PC-9 (cell line): Measurements from ENCODE around the gene MILR1.

Experiments
- EZH2 ChIP-seq: fragments of 200-600 bp; sonication (generic); IDR thresholded peaks from 2 replicates; pipeline ENCODE4 v1.8.0; 2017; ENCODE audit warnings: antibody characterized with exemption, low read depth
- TF ChIP-seq, protein P1 (sequence below): fragments of 200-600 bp; sonication (generic); conservative IDR thresholded peaks from 2 replicates; pipeline ENCODE4 v1.6.1; 2017; ENCODE audit warnings: mixed run types, antibody characterized with exemption, mild to moderate bottlenecking, moderate library complexity

DNA sequence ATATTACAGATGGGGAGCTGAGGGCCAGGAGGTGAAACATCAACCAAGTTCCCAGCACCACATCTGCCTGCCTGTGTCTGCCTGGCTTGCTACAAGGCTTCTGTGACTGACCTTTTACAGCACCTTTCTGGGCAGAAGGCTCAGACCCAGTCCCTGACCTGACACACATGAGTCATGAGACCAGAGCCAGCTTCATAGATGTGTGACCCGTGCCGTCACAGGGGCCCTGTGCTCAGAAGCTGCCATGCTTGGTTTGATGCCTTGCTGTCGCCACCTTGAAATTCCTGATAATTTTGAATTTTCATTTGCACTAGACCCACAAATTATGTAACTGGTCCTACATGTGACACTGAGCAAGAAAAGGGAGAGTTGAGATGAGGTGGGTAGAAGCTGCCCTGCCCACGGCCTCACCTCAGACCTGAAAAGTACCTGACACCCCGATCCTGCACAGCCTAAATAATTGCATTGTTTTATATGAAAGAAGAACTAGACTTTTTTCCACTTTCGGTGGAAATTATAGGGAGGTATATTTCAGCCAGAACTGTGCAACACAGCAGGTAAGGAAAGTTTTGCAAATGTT is 44.9 kb upstream of the MILR1 start:
- TF ChIP-seq, protein P1, sequence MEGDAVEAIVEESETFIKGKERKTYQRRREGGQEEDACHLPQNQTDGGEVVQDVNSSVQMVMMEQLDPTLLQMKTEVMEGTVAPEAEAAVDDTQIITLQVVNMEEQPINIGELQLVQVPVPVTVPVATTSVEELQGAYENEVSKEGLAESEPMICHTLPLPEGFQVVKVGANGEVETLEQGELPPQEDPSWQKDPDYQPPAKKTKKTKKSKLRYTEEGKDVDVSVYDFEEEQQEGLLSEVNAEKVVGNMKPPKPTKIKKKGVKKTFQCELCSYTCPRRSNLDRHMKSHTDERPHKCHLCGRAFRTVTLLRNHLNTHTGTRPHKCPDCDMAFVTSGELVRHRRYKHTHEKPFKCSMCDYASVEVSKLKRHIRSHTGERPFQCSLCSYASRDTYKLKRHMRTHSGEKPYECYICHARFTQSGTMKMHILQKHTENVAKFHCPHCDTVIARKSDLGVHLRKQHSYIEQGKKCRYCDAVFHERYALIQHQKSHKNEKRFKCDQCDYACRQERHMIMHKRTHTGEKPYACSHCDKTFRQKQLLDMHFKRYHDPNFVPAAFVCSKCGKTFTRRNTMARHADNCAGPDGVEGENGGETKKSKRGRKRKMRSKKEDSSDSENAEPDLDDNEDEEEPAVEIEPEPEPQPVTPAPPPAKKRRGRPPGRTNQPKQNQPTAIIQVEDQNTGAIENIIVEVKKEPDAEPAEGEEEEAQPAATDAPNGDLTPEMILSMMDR: no peak
- no peak for TF ChIP-seq EZH2
